Measurements from ENCODE around the gene CCDC90B.
"Not testable (repeated sequence)": the region's sequence is repeated elsewhere in the genome, so short reads cannot be mapped to it uniquely, and the experiment has no call there.

The CCDC90B gene, protein sequence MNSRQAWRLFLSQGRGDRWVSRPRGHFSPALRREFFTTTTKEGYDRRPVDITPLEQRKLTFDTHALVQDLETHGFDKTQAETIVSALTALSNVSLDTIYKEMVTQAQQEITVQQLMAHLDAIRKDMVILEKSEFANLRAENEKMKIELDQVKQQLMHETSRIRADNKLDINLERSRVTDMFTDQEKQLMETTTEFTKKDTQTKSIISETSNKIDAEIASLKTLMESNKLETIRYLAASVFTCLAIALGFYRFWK

DNA sequence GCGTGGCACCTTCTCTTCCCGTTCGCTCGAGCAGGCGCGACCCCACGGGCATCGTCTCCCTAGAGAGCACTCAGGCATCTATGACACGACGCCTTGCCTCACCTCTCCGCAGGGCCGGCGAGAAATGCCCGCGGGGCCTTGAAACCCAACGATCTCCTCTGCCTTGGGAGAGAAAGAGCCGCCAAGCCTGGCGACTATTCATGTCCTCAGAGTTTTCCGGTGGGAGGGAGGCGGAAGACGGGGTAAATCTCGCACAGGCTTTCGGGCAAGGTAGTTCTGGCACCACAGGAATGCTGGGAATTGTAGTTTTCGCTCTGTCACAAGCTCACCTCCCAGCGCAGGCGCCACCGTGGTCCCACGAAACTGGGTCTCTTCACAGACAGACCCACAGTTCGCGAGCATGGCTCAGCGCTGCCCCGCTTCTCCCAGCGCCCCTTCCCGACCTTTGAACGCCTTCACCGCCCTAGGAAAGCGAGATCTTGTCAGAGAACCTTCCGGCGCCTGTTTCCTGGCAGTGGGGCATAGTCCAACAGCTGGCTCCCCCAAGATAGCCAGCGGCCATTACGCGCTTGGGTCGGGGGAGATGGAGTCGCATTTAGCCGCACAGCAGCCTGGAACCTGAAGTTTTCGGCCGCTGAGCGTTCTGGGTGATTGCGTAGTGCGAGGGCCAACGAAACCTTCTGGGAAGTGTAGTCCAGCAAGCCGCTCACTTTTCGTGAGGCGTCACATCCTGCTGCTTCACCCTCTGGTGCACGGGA lies at the start of gene CCDC90B:
TSS of gene CCDC90B (minus strand) at position 597 of the 758 bp plus-strand sequence. CDS start at position 202, 395 bp downstream.
- in situ Hi-C loops (cut with MboI; ENCODE audit: low pct_unique_long_range_greater_than_20kb, low sequenced_read_pairs) = loop anchor here (25.0 kb wide), 1 partner anchor 526 kb away; no protein-coding TSS in a partner anchor
- peak; percentile 98 for DNase-seq

DNA sequence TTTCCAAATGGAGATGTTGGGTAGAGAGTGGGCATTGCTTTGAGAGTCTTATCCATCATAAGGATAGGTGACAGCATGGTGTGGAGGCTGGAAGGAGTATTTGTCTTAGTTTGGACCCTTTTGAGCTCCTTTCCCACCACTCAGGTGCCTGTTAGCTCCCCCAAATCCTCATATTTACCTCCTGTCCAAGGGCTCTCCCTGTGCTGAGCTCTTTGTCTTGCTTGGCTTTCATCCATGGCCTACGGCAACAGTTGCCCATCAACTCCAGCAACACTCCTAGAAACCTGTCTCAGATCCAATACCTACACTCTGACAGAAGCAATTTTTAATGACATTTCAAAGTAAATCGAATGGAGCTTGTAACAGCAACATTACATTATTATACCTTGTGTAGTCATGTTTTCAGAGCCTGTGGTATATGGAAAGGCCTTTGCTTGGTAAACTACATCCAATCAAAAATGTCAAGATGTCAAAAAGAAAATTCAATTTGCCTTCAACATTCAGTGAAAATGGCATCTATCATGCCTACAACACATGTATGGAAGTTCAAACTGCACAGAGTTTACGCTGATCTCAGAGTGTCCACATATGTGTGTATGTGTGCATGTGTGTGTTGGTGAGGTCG lies 49.4 kb upstream of the CCDC90B start:
- DNase-seq = no peak
- in situ Hi-C loops (cut with MboI; ENCODE audit: low pct_unique_long_range_greater_than_20kb, low sequenced_read_pairs) = no loop called here

DNA sequence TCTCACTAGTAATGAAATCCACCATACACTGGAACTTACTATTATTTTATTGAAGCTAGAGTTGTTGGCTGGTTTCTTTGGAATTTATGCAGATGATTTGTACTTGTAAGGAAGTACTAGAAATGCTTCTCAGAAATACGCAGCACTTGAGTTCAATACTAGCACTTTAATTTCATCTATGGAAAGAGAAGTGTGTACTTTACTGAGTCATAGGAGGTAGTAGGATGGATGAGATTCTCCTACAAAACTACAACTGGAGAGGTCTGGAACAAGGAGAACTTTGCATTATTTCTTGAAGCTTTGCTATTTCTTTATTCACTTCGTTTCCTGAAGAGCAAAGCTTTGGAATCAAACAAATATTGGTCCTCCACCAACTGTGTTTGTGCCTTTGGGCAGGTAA lies 44.1 kb upstream of the CCDC90B start:
- DNase-seq = no peak

DNA sequence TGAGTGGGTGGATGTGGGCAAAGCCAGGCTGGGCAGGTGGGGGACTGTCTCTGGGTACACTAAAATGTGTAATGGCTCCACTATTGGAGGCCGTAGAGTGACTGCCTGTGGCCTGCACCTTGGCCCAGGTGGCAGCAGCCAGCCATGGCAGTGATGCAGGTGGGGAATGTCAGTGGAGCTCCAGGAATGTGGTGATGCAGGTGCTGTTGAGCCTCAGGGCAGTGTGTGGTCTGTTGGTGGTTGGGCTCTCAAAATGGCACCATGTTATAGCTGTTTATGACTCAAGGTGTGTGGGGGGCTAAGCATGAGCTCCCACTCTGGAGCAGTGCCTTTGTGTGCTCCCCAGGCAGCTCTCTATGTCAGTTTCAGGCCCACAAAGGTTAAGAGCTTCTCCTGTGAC lies 40.2 kb upstream of the CCDC90B start:
- no peak for DNase-seq
- in situ Hi-C loops (cut with MboI; ENCODE audit: low pct_unique_long_range_greater_than_20kb, low sequenced_read_pairs) = no loop called here

More for the DNA sequence above, 44.1 kb upstream of the CCDC90B start:
- in situ Hi-C loops (cut with MboI; ENCODE audit: low pct_unique_long_range_greater_than_20kb, low sequenced_read_pairs) = no loop called here

DNA sequence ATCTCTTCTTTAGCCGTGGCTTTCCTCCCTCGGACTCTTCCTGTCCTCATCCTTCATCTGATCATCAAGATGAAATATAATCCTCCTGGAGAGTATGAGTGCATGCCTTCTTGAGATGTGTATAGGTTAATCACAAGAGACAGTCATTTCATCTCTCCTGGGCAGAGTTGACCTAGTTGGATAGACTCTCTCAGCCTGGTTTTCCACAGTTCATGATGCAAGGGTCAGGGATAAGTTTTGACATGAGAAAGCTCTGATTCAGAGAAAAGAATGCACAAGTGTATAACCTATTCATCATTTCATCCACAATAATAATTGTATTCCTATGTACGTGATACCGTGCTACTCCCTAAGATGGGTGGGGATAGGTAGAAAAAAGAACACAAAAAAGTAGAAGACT lies 33.2 kb upstream of the CCDC90B start:
- in situ Hi-C loops (cut with MboI; ENCODE audit: low pct_unique_long_range_greater_than_20kb, low sequenced_read_pairs) = no loop called here
- no peak for DNase-seq

DNA sequence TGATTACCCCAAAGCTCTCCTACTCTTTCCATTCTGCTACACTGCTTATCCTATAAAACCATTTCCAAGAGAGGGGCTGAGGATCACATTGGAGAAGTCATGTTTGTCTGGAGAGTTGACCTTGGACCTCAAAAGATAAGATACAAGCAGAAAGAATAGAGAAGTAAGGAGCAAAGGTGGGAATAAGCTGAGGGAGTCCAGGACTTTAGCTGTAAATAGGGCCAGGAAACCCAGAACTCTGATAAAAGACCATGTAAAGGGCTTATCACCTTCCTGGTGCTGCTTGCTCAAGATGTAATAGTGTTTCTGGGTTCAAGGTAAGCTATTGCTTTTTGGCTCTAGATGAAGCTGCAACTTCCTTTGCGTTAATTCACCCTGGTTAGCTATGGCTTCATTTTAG lies 32.8 kb upstream of the CCDC90B start:
- in situ Hi-C loops (cut with MboI; ENCODE audit: low pct_unique_long_range_greater_than_20kb, low sequenced_read_pairs) = no loop called here
- DNase-seq = no peak

DNA sequence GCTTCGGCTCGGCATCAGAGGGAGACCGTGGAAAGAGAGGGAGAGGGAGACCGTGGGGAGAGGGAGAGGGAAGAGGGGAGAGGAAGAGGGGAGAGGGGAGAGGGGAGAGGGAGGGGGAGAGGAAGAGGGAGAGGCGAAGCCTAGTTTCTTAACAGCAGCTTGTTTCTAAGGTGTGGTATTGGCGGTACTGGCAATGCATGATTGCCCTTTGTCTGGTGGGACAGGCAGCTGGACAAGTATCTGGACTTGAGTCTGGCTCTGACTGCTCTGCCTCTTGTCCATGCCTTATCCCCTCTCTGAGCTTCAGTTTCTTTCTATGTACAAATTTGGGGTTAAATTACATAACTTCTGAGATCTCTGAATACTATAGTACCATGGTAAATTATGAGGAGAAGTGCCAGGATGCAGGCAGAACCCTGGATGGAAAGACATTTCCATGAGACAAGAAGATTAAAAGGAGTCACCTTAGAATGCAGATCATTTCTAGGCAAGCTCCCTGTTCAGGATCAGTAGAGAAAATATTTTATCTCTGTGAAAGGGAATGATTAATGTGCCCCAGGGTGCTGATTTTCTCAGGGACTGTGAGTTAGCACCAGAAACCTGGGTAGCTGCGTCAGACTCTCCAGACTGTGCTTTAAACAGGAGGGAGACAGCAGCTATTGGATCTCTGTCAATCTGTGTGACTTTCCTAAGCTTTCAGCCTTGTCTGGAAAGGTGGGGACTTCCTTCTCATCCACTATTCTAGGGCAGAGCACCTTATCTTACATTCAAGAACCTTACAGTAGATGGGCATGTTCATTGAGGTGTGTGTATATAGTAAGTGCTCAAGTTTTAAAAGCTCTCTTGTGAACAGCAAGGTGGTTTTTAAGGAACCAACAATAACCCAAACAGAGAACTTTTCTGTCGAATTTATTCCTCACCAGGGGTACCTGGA lies 31.9 kb upstream of the CCDC90B start:
- DNase-seq = no peak
- in situ Hi-C loops (cut with MboI; ENCODE audit: low pct_unique_long_range_greater_than_20kb, low sequenced_read_pairs) = no loop called here

DNA sequence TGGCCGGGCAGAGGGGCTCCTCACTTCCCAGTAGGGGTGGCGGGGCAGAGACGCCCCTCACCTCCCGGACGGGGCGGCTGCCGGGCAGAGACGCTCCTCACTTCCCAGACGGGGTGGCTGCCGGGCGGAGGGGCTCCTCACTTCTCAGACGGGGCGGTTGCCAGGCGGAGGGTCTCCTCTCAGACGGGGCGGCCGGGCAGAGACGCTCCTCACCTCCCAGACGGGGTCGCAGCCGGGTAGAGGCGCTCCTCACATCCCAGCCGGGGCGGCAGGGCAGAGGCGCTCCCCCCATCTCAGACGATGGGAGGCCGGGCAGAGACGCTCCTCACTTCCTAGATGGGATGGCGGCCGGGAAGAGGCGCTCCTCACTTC lies 30.7 kb upstream of the CCDC90B start:
- in situ Hi-C loops (cut with MboI; ENCODE audit: low pct_unique_long_range_greater_than_20kb, low sequenced_read_pairs) = not testable (repeated sequence)

DNA sequence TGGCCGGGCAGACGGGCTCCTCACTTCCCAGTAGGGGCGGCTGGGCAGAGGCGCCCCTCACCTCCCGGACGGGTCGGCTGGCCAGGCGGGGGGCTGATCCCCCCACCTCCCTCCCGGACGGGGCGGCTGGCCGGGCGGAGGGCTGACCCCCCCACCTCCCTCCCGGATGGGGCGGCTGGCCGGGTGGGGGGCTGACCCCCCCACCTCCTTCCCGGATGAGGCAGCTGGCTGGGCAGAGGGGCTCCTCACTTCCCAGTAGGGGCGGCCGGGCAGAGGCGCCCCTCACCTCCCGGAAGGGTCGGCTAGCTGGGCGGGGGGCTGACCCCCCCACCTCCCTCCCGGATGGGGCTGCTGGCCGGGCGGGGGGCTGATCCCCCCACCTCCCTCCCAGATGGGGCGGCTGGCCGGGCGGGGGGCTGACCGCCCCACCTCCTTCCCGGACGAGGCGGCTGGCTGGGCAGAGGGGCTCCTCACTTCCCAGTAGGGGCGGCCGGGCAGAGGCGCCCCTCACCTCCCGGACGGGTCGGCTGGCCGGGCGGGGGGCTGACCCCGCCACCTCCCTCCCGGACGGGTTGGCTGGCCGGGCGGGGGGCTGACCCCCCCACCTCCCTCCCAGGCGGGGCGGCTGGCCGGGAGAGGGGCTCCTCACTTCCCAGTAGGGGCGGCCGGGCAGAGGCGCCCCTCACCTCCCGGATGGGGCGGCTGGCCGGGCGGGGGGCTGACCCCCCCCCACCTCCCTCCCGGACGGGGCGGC lies 30.2 kb upstream of the CCDC90B start:
- in situ Hi-C loops (cut with MboI; ENCODE audit: low pct_unique_long_range_greater_than_20kb, low sequenced_read_pairs); DNase-seq: not testable (repeated sequence)

More for the DNA sequence above, 30.7 kb upstream of the CCDC90B start:
- DNase-seq = not testable (repeated sequence)

DNA sequence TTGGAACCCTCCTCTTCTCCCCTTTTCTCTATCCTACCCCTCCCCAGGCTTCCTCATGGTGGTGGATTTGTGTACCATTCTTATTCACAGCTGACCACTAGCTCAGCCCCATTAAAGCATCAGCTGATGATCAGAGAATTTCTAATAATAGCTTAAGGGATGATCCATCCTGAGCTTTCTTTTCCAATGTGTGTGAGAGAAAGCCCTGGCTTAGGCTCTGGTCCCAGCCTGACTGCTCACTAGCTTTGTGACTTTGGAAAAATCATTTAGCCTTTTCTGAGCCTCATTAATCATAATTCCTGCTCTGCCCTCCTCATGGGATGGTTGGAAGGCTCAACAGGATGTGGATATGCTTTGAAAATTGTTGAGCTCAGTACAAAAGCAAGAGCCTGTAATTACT lies 26.3 kb upstream of the CCDC90B start:
- no peak for DNase-seq
- in situ Hi-C loops (cut with MboI; ENCODE audit: low pct_unique_long_range_greater_than_20kb, low sequenced_read_pairs) = no loop called here

DNA sequence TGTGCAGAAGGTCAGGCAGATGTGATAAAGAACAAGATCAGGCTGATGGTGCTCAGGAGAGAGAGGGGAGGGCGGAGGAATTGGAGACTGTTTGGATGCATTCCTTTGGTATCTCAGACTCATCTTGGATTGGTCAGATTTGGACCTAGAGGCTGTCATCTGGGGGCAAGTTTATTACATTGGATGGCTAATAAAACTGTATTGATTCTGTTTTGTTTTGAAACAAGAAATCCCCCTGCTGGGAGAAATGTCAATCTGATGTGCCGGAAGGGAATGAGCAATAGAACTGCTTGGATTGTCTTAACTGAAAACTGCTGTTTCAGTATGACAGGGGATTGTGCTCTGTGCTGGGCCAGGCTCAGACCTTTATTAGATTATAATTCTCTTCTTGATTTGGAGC lies 25.5 kb upstream of the CCDC90B start:
- no peak for DNase-seq
- in situ Hi-C loops (cut with MboI; ENCODE audit: low pct_unique_long_range_greater_than_20kb, low sequenced_read_pairs) = no loop called here

DNA sequence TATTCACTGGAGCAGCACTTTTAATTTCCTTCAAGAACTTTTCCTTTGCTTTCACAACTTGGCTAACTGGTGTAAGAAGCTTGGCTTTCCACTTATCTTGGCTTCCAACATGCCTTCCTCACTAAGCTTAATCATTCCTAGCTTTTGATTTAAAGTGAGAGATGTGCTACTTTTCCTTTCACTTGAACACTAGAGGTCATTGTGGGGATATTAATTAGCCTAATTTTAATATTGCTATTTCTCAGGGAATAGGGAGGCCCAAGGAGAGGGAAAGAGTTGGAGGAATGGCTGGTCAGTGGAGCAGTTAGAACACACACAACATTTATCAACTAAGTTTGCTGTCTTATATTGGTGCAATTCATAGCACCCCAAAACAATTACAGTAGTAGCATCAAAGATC lies 24.6 kb upstream of the CCDC90B start:
- in situ Hi-C loops (cut with MboI; ENCODE audit: low pct_unique_long_range_greater_than_20kb, low sequenced_read_pairs) = no loop called here
- DNase-seq = no peak

DNA sequence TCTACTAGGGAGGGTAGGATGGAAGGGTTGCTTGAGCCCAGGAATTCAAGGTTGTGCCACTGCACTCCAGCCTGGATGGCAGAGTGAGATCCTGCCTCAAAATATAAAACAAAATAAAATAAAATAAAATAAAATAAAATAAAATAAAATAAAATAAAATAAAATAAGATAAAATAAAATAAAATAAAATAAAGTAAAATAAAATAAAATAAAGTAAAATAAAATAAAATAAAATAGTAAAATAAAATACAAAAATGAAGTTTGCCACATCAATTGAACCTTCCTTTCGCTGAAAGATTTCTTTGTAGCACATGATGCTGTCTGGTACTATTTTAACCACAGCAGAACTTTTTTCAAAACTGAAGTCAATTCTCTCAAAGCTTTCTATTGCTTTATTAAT lies 22.4 kb upstream of the CCDC90B start:
- in situ Hi-C loops (cut with MboI; ENCODE audit: low pct_unique_long_range_greater_than_20kb, low sequenced_read_pairs); DNase-seq: not testable (repeated sequence)

DNA sequence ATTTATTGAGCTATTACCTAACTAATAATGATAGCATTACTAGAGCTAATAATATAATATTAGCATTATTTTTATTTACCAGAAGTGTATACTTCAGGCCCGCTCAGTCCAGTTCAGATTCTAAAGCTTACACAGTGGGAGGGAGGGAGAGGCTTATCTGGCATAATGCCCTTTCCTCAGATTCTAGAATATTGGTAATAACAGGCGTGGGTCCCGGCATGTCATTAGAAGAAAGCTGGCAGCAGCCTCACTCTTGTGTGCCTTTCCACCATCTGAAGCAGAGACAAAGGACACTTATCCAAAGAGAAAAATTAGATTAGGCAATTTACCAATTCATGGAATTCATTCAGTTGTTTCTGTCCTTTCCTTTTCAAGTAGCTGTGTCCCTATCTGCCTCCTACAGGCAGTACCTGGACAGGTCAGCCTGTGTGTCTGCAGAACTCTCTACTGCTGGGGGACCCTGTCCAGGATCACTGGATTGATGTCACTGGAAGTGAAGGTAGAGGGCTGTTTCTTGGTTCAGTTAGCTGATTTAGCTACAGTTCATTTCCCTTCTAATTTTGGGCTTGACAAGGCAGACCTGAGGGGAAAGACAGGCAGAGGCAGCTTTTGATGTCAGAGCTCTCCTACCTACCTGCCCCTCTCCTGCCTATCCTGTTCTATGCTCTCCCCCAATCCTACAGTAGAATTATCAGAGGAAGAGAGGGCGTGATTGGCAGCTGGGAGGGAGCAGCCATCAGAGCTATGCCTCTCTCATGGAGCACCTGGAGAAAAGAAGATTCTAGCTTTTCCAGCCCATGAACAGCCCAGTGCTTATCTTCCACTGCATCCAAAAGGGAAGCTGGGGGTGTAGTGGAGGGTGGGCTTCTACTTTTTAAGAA lies 20.3 kb upstream of the CCDC90B start:
- no peak for DNase-seq
- in situ Hi-C loops (cut with MboI; ENCODE audit: low pct_unique_long_range_greater_than_20kb, low sequenced_read_pairs) = no loop called here

DNA sequence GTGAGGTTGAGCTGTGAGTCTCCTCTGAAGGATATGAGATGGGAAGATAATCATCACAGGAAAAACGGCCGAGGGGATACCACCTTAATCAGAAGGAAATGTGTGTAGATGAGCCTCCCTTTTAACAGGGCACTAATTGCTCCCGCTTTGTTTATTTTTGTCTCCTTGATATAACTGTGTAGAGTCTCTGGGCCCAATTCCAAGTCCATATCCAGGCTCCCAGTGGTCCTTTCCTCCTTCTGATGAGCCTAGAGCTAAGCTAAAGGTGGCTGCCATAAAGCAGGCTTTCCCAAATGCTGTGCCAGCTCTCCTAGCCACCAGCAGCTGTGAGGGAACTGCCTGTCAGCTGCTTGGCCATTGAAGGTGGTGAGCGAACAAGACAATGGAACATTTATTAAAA lies 17.1 kb upstream of the CCDC90B start:
- in situ Hi-C loops (cut with MboI; ENCODE audit: low pct_unique_long_range_greater_than_20kb, low sequenced_read_pairs) = no loop called here
- no peak for DNase-seq

DNA sequence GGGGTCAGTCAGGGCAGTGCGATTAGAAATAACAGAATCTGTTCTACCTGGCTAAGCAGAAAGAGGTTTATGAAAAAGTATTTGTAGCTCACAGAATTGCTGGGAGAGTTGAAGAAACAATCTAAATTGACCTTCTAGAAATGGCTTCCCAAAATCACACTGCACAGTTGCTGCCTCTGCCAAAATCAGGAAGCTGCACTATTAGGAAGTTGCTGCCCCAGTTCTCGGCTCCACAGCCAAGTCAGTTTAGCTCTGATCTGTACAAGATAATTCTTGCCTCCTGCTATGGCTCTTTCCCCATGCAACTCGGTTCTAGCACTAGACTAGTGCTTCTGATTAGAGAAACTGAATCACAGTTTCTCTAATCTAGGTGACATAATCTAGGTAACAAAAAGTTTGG lies 16.0 kb upstream of the CCDC90B start:
- in situ Hi-C loops (cut with MboI; ENCODE audit: low pct_unique_long_range_greater_than_20kb, low sequenced_read_pairs) = no loop called here
- no peak for DNase-seq

DNA sequence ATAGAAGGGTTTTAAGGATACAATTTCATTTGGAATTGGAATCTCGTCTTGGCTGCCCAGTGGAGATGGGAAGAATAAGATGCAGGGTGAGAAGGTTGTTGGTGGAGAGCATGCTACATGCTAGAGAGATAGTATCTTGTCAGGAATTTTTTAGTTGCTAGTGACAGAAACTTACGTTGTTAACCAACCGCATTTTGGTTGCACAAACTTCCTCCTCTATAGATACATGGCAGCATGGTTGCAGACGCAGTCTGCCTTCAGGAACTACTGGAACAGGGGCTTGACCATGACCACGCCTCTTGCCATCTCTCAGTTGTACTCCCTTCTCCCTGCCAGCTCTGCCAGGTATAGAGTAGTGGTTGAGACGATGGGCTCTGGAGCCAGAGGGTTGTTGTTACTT lies 13.5 kb upstream of the CCDC90B start:
- no peak for DNase-seq
- in situ Hi-C loops (cut with MboI; ENCODE audit: low pct_unique_long_range_greater_than_20kb, low sequenced_read_pairs) = loop anchor here (25.0 kb wide), 1 partner anchor 513 kb away; no protein-coding TSS in a partner anchor

DNA sequence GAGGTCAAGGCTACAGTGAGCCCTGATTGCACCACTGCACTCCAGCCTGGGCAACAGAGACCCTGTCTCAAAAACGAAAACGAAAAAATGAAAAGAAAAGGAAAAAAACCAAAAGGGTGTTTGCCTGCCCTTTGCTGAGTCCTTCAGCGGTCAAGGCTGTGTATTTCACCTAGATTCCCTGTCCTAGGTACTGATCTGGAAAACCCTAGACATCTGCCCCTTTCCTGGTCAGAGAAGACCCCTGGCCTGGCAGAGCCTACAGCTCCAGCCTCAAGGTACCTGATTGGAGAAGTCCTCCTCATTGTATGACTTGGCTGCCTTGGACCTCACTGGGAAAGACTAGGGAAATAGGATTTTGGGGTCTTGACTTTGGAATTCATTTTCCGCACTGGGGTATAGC lies 8.0 kb upstream of the CCDC90B start:
- DNase-seq = no peak
- in situ Hi-C loops (cut with MboI; ENCODE audit: low pct_unique_long_range_greater_than_20kb, low sequenced_read_pairs) = loop anchor here (25.0 kb wide), 1 partner anchor 518 kb away; no protein-coding TSS in a partner anchor

All from KBM-7 (cell line).